ENCODE data around the gene MED28. TPM values are rescaled to one million over a fixed set of nuclear protein-coding genes. Genes with fewer than 3 reads are reported as not detected.
"Not testable (repeated sequence)": the region's sequence is repeated elsewhere in the genome, so short reads cannot be mapped to it uniquely, and the experiment has no call there.

MED28 gene
- total RNA-seq, 1 donor from 2014 or later, result 22.0 TPM

DNA sequence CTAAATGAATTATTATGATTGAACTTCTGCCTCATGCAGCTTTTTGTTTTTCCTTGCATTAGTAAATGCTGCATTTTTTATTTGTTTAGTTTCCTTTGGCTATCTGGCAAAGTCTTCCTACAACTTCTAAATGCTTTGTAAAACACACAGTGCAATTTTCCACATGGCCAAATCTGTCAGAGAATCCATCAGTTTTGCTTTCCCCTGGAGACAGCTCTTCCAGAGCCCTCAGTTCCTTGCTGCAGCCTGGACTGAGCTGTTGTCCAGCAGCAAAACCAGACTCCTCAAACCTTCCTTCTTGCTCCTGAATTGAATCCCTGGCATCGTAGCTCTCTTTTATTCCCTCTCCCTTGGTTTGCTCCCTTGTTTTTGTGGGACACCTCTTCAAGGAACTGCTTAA, 42.6 kb downstream of the MED28 start:
- no peak for ATAC-seq
- no peak for DNase-seq (ENCODE audit: missing footprints)
- intact Hi-C loops (cut with DNase I), result no loop called here

DNA sequence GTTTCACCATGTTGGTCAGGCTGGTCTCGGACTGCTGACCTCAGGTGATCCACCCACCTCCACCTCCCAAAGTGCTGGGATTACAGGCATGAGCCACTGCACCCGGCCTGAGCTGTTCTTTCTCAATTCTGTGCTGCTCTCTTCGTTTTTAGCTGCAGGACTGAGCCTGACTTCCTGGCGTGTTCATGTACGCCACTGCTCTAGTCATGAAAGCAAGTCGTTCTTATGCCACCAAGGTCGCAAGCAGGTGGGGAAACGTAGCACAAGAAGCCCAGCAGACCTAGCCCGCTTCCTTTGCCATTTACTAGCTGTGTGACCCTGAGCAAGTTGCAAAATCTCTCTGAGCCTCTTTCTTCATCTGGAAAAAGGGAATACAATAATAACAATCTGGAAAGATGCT, 43.4 kb downstream of the MED28 start:
- DNase-seq (ENCODE audit: missing footprints) (no peak), ATAC-seq (no peak)
- intact Hi-C loops (cut with DNase I), result no loop called here

- ATAC-seq; DNase-seq (ENCODE audit: missing footprints); intact Hi-C loops (cut with DNase I): not testable (repeated sequence)
Measured at GRCh38 chr4:17659196-17659595, 44.8 kb downstream of the MED28 start.

DNA sequence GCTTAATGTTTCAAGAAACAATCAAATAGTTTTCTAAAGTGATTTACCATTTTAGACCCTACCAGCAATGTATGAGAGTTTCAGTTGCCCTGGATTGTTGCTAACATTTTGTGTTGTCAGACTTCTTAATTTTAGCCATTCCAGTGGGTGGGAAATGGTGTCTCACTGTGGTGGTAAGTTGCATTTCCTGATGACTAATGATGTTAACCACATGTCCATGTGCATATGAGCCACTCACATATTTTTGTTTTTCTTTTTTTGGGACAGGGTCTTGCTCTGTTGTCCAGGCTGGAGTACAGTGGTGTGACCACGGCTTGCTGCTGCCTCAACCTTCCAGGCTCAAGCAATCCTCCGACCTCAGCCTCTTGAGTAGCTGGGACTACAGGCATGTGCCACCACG, 48.3 kb downstream of the MED28 start:
- intact Hi-C loops (cut with DNase I), result no loop called here
- ATAC-seq (no peak), DNase-seq (ENCODE audit: missing footprints) (no peak)

GRCh38 chr4:17664755-17665154, 50.3 kb downstream of the MED28 start:
- ATAC-seq (no peak), DNase-seq (ENCODE audit: missing footprints) (no peak)
- intact Hi-C loops (cut with DNase I), result no loop called here

DNA sequence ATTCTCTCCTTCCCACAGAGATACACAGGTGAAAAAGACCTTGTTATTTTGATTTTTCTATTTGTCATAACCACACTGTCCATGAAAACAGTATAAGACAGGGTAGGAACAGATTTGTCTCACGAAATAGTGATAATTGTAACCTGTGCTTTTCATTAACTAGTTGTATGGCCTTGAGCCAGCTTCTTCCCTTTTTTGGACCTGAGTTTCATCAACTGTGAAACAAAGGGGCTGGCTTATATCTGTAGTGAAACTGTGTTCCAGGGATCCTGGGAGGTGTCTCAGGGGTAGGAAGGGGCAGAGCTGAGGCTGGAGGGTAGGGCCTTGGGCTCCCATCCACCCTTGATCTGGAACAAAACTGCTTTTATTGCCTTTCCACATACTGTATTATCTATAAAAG, 50.9 kb downstream of the MED28 start:
- intact Hi-C loops (cut with DNase I), result no loop called here
- ATAC-seq (no peak), DNase-seq (ENCODE audit: missing footprints) (no peak)

DNA sequence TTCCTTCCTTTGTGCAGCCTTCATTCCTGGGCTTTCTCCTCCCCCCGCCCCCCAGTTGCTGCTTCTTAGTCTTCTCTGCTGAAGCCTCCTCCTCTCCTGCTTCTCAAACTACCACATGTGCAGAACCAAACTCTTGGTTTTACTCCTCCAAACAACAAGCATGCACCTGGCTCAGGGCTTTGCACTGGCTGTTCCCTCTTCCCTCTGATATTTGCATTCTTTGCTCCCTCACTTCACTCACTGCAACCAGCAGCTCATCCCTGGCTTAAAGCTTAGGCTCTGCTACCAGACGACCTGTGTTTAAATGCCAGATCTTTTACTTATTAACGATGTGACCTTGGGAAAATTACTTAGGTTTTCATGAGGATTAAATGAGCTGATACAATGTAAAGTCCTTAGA, 51.4 kb downstream of the MED28 start:
- ATAC-seq (no peak), DNase-seq (ENCODE audit: missing footprints) (no peak)
- intact Hi-C loops (cut with DNase I), result no loop called here

DNA sequence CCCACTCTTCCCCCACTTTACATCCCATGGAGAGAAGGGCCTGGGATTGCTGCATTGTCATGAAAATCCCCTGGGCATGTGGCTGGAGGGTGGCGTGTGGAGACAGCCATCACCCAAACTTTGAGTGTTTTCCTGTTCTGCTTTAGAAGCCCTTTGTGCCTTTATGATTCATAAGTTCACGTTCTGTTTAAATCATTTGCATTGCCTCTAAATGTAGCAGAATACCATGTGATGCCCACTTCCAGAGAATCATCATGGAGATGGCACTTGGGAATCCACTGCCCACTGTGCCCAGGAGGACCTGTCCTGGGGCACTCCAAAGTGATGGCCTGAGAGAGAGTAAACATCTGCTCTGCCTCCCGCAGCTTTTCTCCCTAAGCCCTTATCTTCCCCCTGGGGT, 52.8 kb downstream of the MED28 start:
- DNase-seq (ENCODE audit: missing footprints), result no peak
- intact Hi-C loops (cut with DNase I), result no loop called here
- no peak for ATAC-seq

GRCh38 chr4:17667653-17668201, 53.3 kb downstream of the MED28 start:
- no peak for ATAC-seq
- intact Hi-C loops (cut with DNase I), result no loop called here
- DNase-seq (ENCODE audit: missing footprints), result no peak

DNA sequence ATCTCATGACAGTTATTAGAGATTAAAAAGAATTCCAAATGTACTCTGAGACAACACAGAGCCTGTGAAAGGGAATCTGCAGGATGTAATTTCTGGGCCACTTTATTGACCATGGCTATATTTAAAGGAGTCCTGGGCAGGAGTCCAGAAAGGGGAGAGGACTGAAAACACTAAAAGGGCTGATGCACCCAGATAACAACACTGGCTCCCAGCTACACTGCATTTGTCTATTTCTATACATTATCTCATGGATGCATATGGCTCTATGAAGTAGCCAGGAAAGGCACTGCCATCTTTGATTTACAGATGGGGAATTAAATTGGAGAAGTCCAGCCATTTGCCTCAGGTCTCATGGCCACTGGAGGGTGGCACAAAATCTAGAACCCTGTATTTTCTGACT, 56.0 kb downstream of the MED28 start:
- intact Hi-C loops (cut with DNase I), result no loop called here
- DNase-seq (ENCODE audit: missing footprints), result no peak
- ATAC-seq, result no peak

- DNase-seq (ENCODE audit: missing footprints) (no peak), ATAC-seq (no peak)
- intact Hi-C loops (cut with DNase I), result no loop called here
Measured at GRCh38 chr4:17680559-17681280, 66.3 kb downstream of the MED28 start.

- DNase-seq (ENCODE audit: missing footprints) (no peak), ATAC-seq (no peak)
- intact Hi-C loops (cut with DNase I), result no loop called here
Measured at GRCh38 chr4:17681281-17682221, 67.1 kb downstream of the MED28 start.

DNA sequence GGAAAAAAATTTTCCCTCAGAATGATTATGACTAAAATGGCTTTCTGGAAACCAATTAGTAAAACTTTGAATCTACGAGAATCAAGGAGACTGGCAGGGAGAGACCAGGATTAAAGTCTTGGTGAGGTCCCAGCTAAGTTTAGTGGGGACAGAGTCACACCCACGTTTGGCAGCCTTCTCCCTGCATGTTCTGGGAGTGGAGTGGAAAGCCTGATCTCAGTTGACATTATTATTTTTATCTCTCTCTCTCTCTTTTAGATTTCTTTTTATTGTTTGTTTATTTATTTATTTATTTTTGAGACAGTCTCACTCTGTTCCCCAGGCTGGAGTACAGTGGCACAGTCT, 67.8 kb downstream of the MED28 start:
- ATAC-seq, result no peak
- no peak for DNase-seq (ENCODE audit: missing footprints)
- intact Hi-C loops (cut with DNase I), result no loop called here

Other genes starting within 250 kb of the MED28 start
- gene QDPR, start 102.6 kb upstream of the MED28 start, total RNA-seq, result 53.7 TPM
- not detected for gene CLRN2, start 99.5 kb upstream of the MED28 start, total RNA-seq
- 56.9 TPM for gene LAP3, start 37.4 kb upstream of the MED28 start, total RNA-seq
- gene FAM184B, start 167.0 kb downstream of the MED28 start, total RNA-seq, result not detected
- 13.3 TPM for gene DCAF16, start 196.1 kb downstream of the MED28 start, total RNA-seq
- 1.2 TPM for gene NCAPG, start 196.3 kb downstream of the MED28 start, total RNA-seq

Measured in Right ventricle myocardium inferior (tissue), 1 donor.